OCI-LY3 (cell line): ENCODE measurements around the gene PEX6.
A peak's percentile ranks its signal among the peaks of the same experiment; 100 is the strongest.

Source experiments
- H2AFZ ChIP-seq: fragments of 200-600, 300-600 bp; shearing (Covaris generic); 2 replicates; pipeline ENCODE4 v1.6.0; 2014; ENCODE audit warnings: antibody characterized with exemption, low read depth, low read length
- H3K27ac ChIP-seq: fragments of 200-600, 300-600 bp; sonication (generic); 2 replicates; pipeline ENCODE4 v1.5.1; 2014; ENCODE audit warnings: mild to moderate bottlenecking, low read length, moderate library complexity, mixed read lengths
- H3K27me3 ChIP-seq: fragments of 200-600, 300-600 bp; sonication (generic); 2 replicates; pipeline ENCODE4 v1.6.1; 2014; ENCODE audit warnings: low read depth, low read length, mixed read lengths
- H3K36me3 ChIP-seq: fragments of 200-600, 300-600 bp; sonication (generic); replicated peaks from 2 replicates; pipeline ENCODE3; 2014; ENCODE audit warnings: low read depth, low read length, mixed read lengths
- H3K4me1 ChIP-seq: fragments of 300-600, 200-600 bp; sonication (generic); 2 replicates; pipeline ENCODE4 v1.6.1; 2014; ENCODE audit warnings: low read length, mixed read lengths
- H3K4me2 ChIP-seq: fragments of 200-600, 300-600 bp; sonication (generic); 2 replicates; pipeline ENCODE4 v1.6.1; 2014; ENCODE audit warnings: low read length, mixed read lengths
- H3K4me3 ChIP-seq: fragments of 300-600, 200-600 bp; sonication (generic); 2 replicates; pipeline ENCODE4 v1.5.1; 2014; ENCODE audit warnings: antibody characterized with exemption, mild to moderate bottlenecking, low read length, moderate library complexity
- H3K79me2 ChIP-seq: fragments of 300-600, 200-600 bp; shearing (Covaris generic); 2 replicates; pipeline ENCODE4 v1.6.1; 2014; ENCODE audit warnings: mild to moderate bottlenecking, low read length, mixed read lengths
- H3K9ac ChIP-seq: fragments of 300-600, 200-600 bp; shearing (Covaris generic); 2 replicates; pipeline ENCODE4 v1.6.0; 2014; ENCODE audit warnings: mild to moderate bottlenecking, low read length, moderate library complexity
- H3K9me3 ChIP-seq: fragments of 200-600, 300-600 bp; shearing (Covaris generic); 2 replicates; pipeline ENCODE4 v1.6.1; 2014; ENCODE audit warnings: low read length, mixed read lengths; ENCODE audit not compliant: insufficient read depth
- H4K20me1 ChIP-seq: fragments of 200-600, 300-600 bp; sonication (generic); 2 replicates; pipeline ENCODE4 v1.6.1; 2016; ENCODE audit warnings: low read length, mixed read lengths; ENCODE audit not compliant: insufficient read depth
- EZH2phosphoT487 ChIP-seq: fragments of 200-600 bp; shearing (Covaris generic); IDR thresholded peaks from 2 replicates; pipeline ENCODE4 v1.6.1; 2018; ENCODE audit warnings: antibody characterized with exemption, mixed run types, low read depth
- TF ChIP-seq, protein P1 (sequence below): fragments of 200-600, 300-600 bp; sonication (generic); IDR thresholded peaks from 2 replicates; pipeline ENCODE4 v1.5.1; 2014; ENCODE audit warnings: antibody characterized with exemption, low read length, low read depth

PEX6 gene, protein sequence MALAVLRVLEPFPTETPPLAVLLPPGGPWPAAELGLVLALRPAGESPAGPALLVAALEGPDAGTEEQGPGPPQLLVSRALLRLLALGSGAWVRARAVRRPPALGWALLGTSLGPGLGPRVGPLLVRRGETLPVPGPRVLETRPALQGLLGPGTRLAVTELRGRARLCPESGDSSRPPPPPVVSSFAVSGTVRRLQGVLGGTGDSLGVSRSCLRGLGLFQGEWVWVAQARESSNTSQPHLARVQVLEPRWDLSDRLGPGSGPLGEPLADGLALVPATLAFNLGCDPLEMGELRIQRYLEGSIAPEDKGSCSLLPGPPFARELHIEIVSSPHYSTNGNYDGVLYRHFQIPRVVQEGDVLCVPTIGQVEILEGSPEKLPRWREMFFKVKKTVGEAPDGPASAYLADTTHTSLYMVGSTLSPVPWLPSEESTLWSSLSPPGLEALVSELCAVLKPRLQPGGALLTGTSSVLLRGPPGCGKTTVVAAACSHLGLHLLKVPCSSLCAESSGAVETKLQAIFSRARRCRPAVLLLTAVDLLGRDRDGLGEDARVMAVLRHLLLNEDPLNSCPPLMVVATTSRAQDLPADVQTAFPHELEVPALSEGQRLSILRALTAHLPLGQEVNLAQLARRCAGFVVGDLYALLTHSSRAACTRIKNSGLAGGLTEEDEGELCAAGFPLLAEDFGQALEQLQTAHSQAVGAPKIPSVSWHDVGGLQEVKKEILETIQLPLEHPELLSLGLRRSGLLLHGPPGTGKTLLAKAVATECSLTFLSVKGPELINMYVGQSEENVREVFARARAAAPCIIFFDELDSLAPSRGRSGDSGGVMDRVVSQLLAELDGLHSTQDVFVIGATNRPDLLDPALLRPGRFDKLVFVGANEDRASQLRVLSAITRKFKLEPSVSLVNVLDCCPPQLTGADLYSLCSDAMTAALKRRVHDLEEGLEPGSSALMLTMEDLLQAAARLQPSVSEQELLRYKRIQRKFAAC

DNA sequence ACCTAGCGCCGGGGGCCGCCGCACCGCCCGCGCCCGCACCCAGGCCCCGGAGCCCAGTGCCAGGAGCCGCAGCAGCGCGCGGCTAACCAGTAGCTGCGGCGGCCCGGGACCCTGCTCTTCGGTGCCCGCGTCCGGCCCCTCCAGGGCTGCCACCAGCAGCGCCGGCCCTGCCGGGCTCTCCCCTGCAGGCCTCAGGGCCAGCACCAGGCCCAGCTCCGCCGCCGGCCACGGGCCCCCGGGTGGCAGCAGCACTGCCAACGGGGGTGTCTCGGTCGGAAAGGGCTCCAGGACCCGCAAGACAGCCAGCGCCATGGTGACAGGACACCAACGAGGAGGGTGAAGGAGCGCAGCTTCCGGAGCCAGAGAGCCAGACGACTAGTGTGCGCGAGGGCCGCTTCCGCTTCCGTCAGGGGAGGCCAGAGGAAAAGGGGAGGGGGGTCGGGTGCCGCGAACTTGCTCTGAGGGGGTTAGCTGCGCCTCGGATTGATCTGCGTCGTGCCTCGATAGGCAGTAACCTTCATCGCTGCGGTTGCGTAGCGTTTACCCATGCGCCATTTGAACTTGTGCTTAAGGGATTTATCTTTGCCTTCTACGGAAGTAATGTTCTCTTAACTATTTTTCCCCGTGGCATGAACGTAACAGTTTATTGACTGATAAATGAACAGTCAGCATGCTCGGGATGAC, at the start of gene PEX6:
Gene PEX6 (minus strand): TSS at position 343 of the 684 bp plus-strand sequence. CDS start 31 bp downstream, at position 312.
- Histone ChIP-seq H3K27ac (peak within 1 kb of the TSS; percentile 76), H3K36me3 (peaks cover 8% of the 10 kb centered on the region), H4K20me1 (no peaks in the 10 kb centered on the region), H3K79me2 (peaks cover 26% of the 10 kb centered on the region), H3K27me3 (no peaks in the 10 kb centered on the region), H3K4me1 (peaks cover 19% of the 10 kb centered on the region; the same call in 1 of the 2 replicates), H3K9me3 (no peaks in the 10 kb centered on the region), H3K4me2 (peak within 1 kb of the TSS; percentile 96), H3K4me3 (peak within 1 kb of the TSS; percentile 91), H2AFZ (peak within 1 kb of the TSS; percentile 96), H3K9ac (peak within 1 kb of the TSS; percentile 93)
- TF ChIP-seq, protein P1, sequence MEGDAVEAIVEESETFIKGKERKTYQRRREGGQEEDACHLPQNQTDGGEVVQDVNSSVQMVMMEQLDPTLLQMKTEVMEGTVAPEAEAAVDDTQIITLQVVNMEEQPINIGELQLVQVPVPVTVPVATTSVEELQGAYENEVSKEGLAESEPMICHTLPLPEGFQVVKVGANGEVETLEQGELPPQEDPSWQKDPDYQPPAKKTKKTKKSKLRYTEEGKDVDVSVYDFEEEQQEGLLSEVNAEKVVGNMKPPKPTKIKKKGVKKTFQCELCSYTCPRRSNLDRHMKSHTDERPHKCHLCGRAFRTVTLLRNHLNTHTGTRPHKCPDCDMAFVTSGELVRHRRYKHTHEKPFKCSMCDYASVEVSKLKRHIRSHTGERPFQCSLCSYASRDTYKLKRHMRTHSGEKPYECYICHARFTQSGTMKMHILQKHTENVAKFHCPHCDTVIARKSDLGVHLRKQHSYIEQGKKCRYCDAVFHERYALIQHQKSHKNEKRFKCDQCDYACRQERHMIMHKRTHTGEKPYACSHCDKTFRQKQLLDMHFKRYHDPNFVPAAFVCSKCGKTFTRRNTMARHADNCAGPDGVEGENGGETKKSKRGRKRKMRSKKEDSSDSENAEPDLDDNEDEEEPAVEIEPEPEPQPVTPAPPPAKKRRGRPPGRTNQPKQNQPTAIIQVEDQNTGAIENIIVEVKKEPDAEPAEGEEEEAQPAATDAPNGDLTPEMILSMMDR = no peak
- no peak for TF ChIP-seq EZH2phosphoT487

DNA sequence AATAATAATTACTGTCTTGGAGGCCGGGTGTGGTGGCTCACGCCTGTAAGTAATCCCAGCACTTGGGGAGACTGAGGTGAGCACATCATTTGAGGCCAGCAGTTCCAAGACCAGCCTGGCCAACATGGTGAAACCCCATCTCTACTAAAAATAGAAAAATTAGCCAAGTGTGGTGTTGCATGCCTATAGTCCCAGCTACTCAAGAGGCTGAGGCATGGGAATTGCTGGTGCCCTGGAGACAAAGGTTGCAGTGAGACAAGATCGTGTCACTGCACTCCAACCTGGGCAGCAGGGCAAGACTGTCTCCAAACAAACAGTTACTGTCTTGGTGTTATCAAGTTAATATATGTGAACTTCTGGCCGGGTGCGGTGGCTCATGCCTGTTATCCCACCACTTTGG, 47.4 kb upstream of the PEX6 start:
- H3K9ac ChIP-seq = no peak overlapping the region
- peaks cover 29% of the 10 kb centered on the region for H3K79me2 ChIP-seq
- no peaks in the 10 kb centered on the region for H3K27me3 ChIP-seq
- H3K4me1 ChIP-seq = peaks cover 13% of the 10 kb centered on the region
- no peak overlapping the region for H2AFZ ChIP-seq
- TF ChIP-seq, protein P1 = no peak
- TF ChIP-seq EZH2phosphoT487 = no peak
- H3K36me3 ChIP-seq = peaks cover 44% of the 10 kb centered on the region
- H3K27ac ChIP-seq = no peak overlapping the region
- H4K20me1 ChIP-seq = no peaks in the 10 kb centered on the region
- H3K4me3 ChIP-seq = no peak overlapping the region
- H3K4me2 ChIP-seq = no peak overlapping the region
- no peaks in the 10 kb centered on the region for H3K9me3 ChIP-seq

DNA sequence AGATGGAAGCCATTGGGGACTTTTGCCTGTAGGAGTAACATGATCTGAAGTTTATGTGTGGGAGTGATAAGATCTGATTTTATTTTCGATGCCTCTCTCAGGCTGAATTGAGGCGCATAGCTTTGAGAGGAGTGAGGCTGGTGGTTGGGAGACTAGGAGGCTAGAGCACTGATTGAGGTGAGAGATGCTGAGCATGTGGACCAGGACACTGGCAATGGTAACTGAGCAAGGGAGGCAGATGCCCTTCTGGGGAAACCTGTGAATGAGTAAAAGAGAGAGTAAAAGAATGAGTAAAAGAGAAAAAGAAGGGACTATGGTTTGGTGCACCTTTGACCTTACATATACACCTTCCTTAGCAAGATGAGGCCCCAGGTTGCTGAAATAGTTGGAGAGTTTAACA, 45.5 kb upstream of the PEX6 start:
- no peaks in the 10 kb centered on the region for H3K27me3 ChIP-seq
- no peak overlapping the region for H3K9ac ChIP-seq
- peaks cover 29% of the 10 kb centered on the region for H3K79me2 ChIP-seq
- H3K4me1 ChIP-seq = peaks cover 17% of the 10 kb centered on the region
- TF ChIP-seq, protein P1 = no peak
- TF ChIP-seq EZH2phosphoT487 = no peak
- H3K36me3 ChIP-seq = peaks cover 37% of the 10 kb centered on the region
- no peak overlapping the region for H3K27ac ChIP-seq
- H3K4me2 ChIP-seq = no peak overlapping the region
- H3K9me3 ChIP-seq = no peaks in the 10 kb centered on the region
- H2AFZ ChIP-seq = no peak overlapping the region
- H4K20me1 ChIP-seq = no peaks in the 10 kb centered on the region
- no peak overlapping the region for H3K4me3 ChIP-seq
